ENCODE data around the gene PPP2R5E.

The PPP2R5E gene

GRCh38 chr14:63472986-63473788, 70.0 kb downstream of the PPP2R5E start:
- no peak for DNase-seq (ENCODE audit: low read depth in 2 of 2)

GRCh38 chr14:63470962-63471793, 72.0 kb downstream of the PPP2R5E start:
- no peak for DNase-seq (ENCODE audit: low read depth in 2 of 2)

DNA sequence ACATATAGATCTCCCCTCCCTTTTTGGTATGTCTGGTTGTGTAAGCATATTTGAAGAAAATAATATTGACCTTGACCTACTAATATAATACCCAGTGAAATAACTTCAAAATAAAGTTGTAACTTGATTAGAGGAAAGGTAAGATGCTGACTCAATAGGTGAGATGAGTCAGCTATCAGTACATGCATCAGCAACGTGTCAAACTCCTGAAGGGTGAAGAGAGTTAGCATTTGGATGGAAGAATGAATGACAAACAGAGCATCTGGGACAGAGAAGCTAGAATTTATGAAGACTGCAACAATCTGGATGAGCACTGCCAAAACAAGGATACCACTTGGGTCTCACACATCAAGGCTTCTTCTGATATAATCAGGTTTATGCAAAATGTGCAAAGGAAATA, 74.9 kb downstream of the PPP2R5E start:
- no peak for DNase-seq (ENCODE audit: low read depth in 2 of 2)

DNA sequence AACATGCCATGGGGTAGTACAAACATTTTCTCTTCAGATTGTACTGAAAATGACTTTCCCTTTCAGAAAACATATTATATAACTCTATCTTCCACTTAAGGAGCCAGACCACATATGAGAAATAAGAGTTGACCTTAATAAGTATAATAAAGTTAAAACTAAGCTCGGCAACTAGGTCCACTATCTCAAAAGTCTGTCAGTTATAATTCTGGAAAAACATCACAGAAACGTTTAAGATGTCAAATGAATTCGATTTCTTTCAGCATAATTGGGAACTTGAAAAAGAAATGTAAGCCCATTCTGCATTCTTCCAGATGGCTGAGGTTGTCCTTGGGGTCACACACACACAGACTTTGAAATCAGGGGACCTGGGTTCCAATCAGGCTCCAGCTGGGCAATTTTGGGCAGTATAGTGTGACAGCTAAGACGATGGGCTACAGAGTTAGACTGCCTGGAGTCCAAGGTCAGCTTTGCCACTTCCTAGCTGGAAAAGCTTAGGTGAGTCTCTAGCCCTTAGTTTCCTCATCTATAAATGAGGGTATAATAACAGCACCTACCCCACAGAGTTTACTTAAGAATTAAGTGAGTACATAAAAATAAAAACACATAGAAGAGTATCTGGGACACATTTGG, 75.6 kb downstream of the PPP2R5E start:
- no peak for DNase-seq (ENCODE audit: low read depth in 2 of 2)

DNA sequence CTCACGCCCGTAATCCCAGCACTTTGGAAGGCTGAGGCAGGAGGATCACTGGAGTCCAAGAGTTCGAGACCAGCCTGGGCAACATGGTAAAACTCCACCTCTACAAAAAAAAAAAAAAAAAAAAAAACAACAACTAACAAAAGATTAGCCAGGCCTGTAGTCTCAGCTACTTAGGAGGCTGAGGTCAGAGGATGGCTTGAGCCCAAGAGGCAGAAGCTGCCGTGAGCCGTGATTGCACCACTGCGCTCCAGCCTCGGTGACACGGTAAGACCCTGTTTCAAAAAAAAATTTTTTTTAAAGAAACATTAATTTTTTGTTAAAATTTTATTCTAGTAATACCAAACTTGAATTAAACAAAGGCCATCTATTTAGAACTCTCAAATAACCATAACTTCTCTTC, 77.8 kb downstream of the PPP2R5E start:
- DNase-seq (ENCODE audit: low read depth in 2 of 2), result no peak

DNA sequence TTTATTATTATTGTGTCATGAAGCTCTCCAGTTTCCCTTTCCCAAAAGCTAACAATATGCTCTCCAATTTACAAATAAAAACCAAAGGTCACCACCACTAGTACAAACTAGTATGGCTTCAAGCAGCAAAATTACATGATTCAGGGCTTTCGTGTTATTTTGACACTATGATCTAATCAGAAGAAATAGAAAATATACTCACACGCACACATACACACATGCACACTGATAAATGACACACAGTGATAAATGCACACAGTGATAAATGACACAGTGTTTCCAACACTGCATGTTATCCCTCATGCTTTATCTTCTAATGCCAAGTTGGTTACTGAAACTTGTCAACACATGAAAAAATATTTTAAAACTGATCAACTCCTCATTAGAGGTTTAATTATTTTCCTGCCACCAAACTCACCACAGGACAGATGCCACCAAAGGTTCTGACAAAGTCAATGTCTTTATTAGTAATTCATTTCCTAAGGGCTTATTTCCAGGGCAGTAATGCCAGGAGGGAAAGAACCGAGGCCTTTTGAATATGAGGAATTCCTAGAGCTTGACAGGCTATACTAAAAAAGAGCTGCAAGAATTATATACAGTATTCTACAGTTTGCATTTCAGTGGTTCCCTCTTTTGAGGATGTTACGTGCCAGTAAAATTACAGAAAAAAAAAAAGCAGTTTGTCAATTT, 82.4 kb downstream of the PPP2R5E start:
- DNase-seq (ENCODE audit: low read depth in 2 of 2), result no peak

DNA sequence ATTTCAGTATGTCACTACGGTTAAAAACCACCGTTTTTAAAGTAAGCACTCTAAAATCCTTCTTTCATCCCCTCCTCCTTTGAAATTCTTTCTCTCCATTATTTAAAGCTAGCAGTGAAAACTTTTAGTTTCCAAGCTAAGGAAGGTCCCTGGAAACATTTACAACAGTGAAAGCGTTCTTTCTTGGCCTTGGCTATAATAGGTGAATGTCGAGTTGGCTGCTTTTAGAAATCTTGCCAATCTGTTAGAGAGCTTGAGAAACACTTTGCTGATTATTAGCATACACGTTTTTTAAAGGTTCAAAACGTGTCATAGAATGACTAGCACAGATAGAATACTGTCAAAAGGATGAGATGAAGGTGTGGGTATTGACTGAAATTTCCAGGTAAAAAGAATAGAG, 83.4 kb downstream of the PPP2R5E start:
- DNase-seq (ENCODE audit: low read depth in 2 of 2), result no peak

DNA sequence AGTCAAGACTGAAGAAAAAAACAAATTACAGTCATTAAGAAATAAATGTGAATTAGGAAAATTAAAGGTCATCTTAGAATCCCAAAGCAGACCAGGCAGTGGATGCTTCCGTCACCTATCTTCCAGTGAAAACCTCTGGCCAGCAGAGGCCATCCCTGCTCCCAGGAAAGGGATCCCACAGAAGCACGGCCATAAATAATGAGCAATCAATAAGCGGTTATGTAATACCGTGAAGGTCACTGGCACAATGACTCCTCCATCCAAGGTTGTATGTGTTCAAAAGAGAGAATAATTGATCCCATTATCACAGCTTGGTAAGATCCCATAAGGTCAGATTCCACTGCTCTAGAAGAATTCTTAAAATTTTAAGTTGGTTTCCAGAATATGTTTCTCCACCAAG, 85.7 kb downstream of the PPP2R5E start:
- no peak for DNase-seq (ENCODE audit: low read depth in 2 of 2)

GRCh38 chr14:63454863-63455622, 88.1 kb downstream of the PPP2R5E start:
- no peak for DNase-seq (ENCODE audit: low read depth in 2 of 2)

DNA sequence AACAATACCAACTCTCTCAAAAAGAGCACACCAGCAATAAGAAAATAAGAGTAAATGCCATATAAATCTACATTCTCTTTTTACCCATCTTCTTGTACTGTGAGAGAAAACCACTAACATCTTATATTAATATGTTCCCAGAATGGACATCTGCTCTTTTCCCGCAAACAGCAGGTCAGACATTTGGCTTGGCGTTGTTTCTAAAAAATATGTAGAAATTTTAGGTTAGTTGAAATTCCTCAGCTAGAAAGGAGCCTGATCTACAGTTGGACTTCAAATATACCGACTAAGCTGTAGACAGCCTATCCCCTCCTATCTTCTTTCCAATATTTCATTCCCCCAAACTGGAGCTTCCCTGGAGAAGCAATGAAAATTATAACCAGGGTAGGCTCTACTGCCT, 88.7 kb downstream of the PPP2R5E start:
- DNase-seq (ENCODE audit: low read depth in 2 of 2), result no peak

- no peak for DNase-seq (ENCODE audit: low read depth in 2 of 2)
These were observed 89.7 kb downstream of the PPP2R5E start for GRCh38 chr14:63453443-63453936.

- DNase-seq (ENCODE audit: low read depth in 2 of 2), result no peak
These were observed 90.4 kb downstream of the PPP2R5E start for GRCh38 chr14:63452796-63453195.

DNA sequence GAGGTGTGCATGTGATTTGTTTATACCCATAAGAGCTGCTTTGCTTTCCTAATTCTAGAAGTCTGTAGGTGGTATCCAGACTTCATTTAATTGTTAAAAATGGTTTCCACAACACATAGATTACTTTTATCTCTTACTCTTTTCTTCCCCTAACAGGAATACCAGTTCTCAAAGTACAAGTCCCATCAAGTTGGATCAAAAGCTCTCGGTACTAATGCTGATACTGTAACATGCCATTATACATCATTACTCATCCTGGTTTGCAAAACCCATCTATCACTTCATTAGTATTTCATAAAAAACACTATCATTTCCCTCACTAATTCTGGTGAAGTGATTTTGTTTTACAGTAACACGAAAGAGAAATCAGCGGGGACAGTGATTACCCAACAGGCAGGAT, 94.3 kb downstream of the PPP2R5E start:
- DNase-seq (ENCODE audit: low read depth in 2 of 2), result no peak

DNA sequence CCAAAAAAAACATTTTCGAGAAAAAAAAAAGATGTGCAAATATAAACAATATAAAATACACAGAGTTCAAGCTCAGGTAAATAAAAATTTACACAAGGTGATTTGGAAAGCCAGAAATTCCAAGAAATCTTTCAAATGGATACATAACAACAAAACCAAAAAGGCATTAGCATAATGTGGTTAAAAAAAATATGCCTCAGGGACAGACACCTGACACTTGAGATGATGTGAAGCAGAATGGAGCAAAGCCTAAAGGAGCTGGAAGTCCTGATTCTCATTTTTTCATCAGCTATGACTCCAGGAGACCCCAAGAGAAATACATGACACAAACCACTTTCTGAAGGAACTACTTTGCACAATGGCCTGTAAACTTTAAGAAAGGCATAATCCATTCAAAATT, 98.6 kb downstream of the PPP2R5E start:
- no peak for DNase-seq (ENCODE audit: low read depth in 2 of 2)

DNA sequence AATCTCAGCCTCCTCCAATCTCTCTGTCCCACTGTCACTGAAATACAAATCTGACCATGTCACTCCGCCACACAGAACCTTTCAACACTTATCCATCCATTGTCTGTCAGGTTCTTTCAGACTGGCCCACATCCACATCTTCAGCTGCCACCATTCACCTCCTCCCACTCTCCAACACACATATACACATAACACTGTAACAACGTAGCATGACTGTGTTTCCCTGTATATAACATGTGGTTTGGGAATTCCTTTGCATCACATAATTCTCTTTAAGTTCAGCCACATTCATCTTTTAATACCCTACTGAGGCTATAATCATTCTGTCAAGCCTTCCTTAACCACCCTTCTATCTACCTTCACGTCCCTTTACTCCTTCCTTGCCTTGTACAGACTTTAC, 99.2 kb downstream of the PPP2R5E start:
- DNase-seq (ENCODE audit: low read depth in 2 of 2), result no peak

- no peak for DNase-seq (ENCODE audit: low read depth in 2 of 2)
These were observed 99.8 kb downstream of the PPP2R5E start for GRCh38 chr14:63443361-63443760.

DNA sequence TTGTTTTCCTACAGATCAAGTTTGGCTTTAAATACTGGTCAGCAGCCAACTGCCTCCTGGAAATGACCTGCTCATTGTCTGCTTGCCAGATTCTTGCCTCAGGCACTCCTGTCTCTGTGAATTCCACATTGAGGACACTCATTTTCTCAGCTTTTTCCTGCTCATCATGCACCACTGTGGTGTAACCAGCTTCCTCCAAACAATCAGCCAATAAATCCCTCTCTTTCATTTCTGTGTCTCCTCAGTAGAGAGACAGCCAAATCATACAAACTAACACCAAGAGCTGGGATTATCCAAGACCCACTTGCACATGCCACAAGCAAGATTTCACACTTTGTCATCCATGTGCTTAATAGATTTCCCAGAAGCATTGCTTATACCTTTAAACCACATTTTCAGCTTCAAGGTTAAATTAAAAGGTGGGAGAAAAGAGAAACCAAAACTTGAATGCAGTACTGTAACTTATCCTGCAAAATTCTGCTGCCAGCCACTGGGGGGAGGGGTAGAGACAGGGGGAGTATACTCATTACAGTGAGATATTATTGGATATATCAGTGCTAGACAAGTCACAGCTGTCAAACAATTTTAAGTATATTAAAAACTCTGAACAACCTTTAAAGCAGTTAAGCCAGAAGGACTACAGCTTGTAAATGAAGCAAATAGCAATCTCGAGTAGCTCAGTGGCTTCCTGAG, 105.0 kb downstream of the PPP2R5E start:
- no peak for DNase-seq (ENCODE audit: low read depth in 2 of 2)

- no peak for DNase-seq (ENCODE audit: low read depth in 2 of 2)
These were observed 106.7 kb downstream of the PPP2R5E start for GRCh38 chr14:63436286-63437098.

DNA sequence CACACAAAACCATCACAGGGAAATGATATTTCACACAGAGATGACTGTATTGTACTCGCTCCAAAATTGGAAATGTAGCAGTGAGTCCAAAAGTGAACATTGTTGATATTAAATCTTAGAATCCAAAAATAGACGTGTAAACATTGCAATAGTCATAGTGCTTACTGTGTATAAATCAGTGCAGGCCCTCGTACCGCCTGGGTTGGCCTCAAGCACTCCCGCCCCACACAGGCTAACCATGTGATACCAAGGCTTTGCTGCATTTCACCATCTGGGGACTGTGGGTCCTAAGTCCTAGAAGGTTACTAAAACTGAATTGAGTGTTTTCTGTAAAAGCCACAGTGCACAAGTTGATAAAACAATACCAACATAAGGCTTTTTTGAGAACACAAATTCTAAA, 107.3 kb downstream of the PPP2R5E start:
- DNase-seq (ENCODE audit: low read depth in 2 of 2), result no peak

DNA sequence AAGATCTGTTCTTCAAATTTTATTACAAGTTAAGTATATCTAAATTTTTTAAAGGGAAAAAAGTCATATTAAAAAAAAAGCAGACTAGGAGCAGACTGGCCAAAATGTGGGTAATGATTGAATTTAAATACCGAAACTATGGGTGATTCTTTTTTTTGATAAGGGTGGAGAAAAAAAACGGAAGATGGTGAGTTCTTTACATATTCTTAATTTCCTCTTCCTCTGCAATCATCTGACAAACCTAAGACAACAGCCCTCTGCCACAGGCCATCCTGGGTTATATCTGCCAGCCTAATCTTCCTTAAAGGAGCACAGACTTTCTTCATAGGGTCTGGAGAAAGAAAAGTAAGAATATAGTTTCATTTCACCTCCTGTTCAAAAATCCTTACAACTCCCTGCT, 108.0 kb downstream of the PPP2R5E start:
- no peak for DNase-seq (ENCODE audit: low read depth in 2 of 2)

Measured in stimulated activated CD8-positive, alpha-beta memory T cell treated with anti-CD3 and anti-CD28 coated beads, Interleukin-15, amount 100 ng/mL, for 48 hours (primary cell).